TTC549 (cell line): Measurements from ENCODE around the gene ALKAL2.

Source experiments
- FAIRE-seq: peaks from 2 replicates; lab custom pipeline; 2012; peaks lifted over from hg19 to GRCh38; lab: Jason Lieb, UNC

Gene ALKAL2

GRCh38 chr2:270861-271260 lies 17.0 kb downstream of the ALKAL2 start:
- FAIRE-seq, result no peak

- FAIRE-seq, result no peak
Observed at GRCh38 chr2:269356-270030, 18.4 kb downstream of the ALKAL2 start.

- no peak for FAIRE-seq
Observed at GRCh38 chr2:268323-268722, 19.6 kb downstream of the ALKAL2 start.

DNA sequence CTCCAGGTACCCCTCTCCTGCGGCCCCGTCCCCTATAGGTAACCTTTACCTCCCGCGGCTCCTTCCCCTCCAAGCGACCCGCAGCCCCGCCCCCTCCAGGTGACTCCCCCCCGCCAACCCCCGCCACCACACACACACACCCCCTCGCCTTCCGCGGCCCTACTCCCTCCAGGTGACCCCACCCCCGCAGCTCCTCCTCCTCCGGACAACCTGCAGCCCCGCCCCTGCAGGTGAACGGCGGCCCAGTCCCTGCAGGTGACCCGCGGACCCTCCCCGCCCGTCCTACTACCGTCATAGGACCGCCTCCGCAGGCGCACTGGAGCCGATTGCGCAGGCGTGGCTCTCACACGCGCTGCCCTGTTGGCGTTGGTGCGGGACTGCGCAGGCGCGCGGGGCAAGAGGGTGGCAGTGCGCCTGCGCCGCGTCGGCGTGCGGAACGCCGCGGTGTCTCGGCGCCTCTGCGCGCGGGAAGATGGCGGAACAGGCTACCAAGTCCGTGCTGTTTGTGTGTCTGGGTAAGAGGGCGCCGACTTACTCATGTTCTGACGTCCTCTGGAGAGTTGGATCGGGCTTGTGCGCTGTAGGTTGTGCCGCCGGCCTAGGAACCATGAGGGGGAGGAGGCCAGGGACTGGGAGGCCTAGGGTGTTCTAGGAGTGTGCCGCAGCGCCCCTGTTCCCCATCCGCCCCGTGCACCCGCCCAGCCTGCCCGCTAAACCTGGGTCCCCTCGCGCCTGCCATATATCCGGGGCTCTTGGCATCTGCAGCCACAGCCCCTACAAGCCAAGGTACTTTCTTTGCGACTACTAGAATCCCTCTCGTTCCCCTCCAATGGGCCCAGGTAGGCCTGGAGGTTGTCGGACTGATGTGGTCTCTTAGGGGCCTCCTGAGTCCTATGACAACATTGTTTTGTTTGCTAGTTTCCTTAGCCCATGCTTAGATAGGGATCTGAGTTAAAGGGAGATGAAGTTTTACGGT lies 23.1 kb downstream of the ALKAL2 start, which contains the start of gene ACP1:
Gene ACP1 (plus strand): TSS at position 455 of the 976 bp plus-strand sequence. CDS start 18 bp downstream, at position 473.
- no peak for FAIRE-seq

GRCh38 chr2:263774-264492 lies 24.0 kb downstream of the ALKAL2 start, which contains the start of gene SH3YL1:
SH3YL1 (minus strand) TSS chr2:264032; CDS start chr2:263984, 48 bp downstream.
- FAIRE-seq, result no peak

- no peak for FAIRE-seq
Observed at GRCh38 chr2:263022-263738, 24.7 kb downstream of the ALKAL2 start.

DNA sequence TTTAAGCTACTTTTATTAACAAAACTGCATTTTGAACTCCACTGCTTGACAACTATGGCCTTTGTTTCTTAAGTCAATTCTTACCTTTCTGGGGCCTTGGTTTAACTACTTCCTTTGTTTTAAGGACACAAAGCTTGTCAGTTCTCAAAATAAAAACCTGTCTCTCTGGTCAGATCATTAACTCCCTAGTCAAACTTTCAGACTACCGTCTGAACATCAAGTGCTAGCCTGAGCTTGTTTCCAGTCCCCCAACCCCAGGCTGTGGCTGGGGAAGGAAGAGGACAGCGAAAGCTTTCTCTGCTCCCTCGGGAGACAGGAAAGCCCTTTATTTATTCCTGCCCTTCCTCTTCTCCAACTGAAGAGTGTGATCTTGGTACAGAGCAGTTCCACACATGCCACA lies 25.8 kb downstream of the ALKAL2 start:
- FAIRE-seq, result no peak

DNA sequence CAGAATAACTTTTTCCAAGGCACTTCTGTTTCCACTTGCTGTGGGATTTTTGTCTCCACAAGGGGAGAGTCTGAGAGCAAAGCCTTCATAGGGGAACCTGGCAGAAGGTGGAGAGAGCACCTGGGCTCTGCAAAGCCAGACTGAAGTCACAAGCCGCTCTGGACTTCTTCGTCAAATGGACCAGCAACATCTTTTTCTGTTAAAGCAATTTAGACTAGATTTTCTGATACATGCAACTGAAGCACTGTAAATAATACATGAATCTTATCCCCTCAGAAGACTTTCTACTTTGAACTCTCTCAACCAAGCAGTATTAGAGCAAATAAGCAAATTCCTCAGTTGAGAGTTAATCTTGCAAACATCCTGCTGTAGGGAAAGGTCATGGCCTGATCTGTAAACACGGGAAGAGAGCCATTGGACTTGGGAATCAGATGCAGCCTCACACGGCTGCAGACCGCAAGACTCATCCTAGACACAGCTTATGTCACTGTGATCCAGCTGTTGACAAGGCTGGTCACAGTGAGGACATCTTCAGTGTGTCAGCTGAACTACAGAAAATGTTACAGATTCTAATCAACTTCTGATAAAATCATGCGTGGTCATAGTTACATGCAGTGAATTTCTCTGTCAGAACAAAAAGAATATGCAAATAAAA lies 27.3 kb downstream of the ALKAL2 start:
- FAIRE-seq, result no peak

DNA sequence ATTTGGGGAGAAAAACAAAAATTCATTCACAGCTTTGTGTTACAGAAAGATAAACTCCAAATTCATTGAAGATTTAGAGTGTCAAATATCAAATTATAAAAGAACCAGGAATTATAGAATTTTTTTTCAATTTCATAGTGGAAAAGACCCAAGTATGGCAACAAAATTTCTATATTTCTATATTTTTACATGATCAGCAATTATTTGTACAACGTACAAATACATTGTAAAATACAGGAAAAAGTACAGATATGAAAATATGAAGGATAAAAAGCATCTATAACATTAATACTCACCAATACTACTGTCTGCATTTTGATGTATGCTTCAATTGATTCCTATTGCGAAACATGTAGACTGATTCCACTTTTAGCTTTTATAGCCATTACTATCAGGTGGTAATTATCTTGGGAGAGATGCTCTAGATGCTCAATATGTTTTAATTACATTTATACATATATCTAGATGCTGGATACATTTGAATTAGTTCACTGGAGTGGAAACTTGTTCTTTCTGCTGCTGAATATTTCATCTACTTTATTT lies 28.0 kb downstream of the ALKAL2 start:
- no peak for FAIRE-seq

- no peak for FAIRE-seq
Observed at GRCh38 chr2:258933-259332, 29.0 kb downstream of the ALKAL2 start.

GRCh38 chr2:257842-258241 lies 30.0 kb downstream of the ALKAL2 start:
- FAIRE-seq, result no peak

DNA sequence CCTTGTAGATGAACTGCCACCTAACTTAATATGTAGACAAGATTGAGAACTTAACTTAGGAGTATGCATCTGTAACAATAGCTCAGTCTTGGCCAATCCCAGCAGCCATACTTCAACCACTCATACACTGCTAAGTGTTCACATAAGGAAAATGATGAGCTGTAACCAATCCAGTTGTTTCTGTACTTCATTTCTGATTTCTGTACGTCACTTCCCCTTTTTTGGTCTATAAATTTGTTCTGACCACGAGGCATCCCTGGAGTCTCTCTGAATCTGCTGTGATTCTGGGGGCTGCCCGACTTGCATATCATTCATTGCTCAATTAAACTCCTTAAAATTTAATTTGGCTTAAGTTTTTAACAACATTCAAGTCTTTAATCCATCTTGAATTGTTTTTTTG lies 30.5 kb downstream of the ALKAL2 start:
- FAIRE-seq, result no peak

DNA sequence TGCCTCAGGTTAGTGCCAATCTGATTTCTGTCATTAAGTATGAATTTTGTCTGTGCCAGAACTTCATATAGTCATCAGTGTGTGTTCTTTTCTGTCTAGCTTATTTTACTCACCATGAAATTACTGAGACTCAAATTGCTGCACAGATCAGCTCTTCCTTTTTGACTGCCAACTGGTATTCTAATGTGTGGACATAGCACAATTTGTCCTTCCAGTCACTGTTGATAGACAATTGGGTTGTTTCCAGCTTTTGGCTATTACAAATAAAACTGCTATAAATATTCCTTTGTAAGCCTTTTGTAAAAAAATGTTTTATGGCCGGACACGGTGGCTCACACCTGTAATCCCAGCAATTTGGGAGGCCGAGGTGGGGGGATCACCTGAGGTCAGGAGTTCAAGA lies 31.8 kb downstream of the ALKAL2 start:
- no peak for FAIRE-seq

GRCh38 chr2:255195-255594 lies 32.7 kb downstream of the ALKAL2 start:
- FAIRE-seq, result no peak

DNA sequence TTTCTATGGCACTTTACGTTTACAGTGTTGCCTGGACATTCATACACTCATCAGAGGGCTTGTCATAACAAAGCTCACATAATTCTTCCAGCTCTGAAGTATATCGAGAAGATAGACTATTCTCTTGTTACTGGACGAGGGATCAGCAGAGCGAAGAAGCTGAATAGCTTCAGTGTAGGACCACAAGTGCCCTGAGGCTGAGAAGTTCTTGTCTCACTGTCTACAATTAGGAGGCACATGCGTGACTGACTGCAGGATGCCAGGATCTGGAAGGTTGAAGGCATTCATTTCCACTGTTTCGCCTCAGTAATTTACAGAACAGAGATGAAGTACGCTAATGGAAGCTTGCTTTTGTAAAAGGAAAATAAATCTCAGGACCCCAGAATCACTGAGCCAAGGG lies 33.6 kb downstream of the ALKAL2 start:
- FAIRE-seq, result no peak

- no peak for FAIRE-seq
Observed at GRCh38 chr2:253202-253638, 34.7 kb downstream of the ALKAL2 start.

- no peak for FAIRE-seq
Observed at GRCh38 chr2:252001-252602, 35.8 kb downstream of the ALKAL2 start.

DNA sequence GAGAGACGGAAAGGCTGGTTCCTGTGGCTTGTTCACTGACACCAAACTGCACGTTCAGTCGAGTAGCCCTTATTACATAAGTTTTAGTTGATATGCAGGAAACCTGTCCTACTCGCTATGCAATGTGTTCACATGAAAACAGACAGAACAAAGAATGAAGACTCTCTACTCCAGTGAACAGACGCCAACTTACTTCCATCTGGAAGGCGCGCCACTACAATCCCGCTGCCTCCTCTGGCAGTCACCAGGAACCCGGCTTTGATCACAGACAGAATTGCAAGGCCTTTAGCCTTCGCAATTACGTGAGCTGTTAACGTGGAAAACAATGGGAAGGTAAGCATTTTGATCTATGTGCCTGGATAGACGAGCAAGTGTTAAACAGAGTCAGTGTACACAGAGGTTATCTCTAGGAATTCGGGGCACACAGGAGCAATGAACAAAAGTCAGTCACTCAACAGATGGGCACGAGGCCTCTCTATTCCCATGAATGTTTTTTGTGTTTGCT lies 38.3 kb downstream of the ALKAL2 start:
- no peak for FAIRE-seq

GRCh38 chr2:248724-249123 lies 39.2 kb downstream of the ALKAL2 start:
- no peak for FAIRE-seq

GRCh38 chr2:246489-247144 lies 41.3 kb downstream of the ALKAL2 start:
- peak; percentile 13 for FAIRE-seq
